GM19043 (cell line): ENCODE results near the gene RNF133.
"Not testable (repeated sequence)": the region's sequence is repeated elsewhere in the genome, so short reads cannot be mapped to it uniquely, and the experiment has no call there.

ENCODE experiments used
- ATAC-seq: cut with Tn5 transposase; IDR thresholded peaks from one replicate; pipeline ENCODE4 v1.9.1; 2021; ENCODE audit warnings: low read depth; ENCODE audit not compliant: unreplicated experiment

Gene RNF133

DNA sequence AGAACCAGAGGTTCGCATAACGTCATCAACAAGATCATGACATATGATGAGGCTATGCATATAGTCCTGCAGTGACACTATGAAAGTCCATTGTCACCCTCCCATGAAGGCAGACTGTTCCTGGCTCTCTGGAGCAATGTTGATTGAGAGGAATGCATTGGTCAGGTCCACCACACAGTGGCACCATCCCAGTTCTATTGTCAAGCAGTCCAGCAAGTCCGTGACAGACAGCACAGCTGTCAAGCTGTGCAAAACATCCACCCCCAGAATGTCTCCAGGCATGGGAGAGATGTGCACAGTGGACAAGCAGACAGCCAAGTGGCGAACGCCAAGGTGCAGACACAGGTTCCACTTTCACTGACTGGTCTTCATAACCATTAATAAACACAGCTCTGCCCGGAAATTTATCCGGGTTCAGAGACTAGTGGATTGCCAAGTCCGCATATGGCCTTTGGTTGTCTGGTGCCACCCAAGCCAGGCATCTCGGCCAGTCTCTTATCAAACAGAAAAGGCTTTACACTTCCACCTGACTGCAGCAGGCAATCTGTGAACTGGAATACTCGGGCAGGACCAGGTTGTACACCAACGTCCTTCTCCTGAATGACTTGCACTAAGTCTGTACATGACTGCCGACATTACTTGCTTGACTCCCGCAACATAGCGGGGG lies 7.2 kb downstream of the RNF133 start:
- ATAC-seq, result no peak

GRCh38 chr7:122689346-122690109 lies 9.4 kb downstream of the RNF133 start:
- no peak for ATAC-seq

DNA sequence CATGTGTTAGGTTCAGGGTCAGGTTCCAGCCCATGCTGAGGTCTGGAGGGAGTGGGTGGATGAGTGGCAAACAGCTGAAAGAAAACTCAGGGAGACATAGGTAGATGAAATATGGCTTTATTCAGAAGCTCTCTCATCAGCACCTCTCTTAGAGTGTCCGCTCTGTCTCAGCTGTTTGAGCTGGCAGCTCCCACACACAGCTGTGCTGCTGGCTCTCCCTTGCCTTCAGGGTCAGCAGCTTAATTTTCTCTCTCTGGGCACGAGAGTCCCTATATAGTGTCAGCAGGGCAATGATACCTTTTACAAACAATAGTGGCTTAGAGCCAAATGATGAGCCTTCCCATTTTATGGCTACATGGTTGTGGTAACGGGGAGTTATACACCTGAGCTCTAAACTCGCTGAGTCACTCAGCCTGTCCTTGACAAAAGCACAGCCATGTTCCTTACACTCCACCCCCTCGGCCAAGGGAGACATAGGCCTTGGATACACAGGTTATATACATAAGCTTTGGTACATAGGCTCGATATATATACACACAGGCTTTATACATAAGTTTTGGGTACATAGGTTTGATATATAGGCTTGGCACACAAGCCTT lies 10.4 kb downstream of the RNF133 start:
- no peak for ATAC-seq

DNA sequence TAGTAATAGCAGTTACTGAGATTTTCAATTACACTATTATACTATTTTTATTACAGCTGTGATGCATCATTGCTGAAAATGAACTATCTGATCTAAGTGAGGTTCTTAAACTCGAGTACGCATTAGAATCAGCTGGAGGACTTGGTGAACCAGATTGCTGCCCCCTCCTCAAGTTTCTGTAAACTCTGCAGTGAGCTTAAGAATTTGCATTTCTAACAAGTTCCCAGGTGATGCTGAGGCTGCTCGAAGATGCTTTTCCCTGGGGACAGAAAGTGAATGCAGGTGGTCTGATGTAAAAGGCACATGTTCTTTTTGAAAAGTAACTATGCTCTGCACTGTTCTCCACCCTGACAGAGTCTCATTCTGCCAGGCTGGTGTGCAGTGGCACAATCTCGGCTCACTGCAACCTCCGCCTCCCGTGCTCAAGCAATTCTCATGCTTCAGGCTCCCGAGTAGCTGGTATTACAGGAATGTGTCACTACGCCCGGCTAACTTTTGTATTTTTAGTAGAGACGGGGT lies 12.5 kb downstream of the RNF133 start:
- no peak for ATAC-seq

- ATAC-seq, result no peak
These were observed 14.4 kb downstream of the RNF133 start for GRCh38 chr7:122684504-122684903.

DNA sequence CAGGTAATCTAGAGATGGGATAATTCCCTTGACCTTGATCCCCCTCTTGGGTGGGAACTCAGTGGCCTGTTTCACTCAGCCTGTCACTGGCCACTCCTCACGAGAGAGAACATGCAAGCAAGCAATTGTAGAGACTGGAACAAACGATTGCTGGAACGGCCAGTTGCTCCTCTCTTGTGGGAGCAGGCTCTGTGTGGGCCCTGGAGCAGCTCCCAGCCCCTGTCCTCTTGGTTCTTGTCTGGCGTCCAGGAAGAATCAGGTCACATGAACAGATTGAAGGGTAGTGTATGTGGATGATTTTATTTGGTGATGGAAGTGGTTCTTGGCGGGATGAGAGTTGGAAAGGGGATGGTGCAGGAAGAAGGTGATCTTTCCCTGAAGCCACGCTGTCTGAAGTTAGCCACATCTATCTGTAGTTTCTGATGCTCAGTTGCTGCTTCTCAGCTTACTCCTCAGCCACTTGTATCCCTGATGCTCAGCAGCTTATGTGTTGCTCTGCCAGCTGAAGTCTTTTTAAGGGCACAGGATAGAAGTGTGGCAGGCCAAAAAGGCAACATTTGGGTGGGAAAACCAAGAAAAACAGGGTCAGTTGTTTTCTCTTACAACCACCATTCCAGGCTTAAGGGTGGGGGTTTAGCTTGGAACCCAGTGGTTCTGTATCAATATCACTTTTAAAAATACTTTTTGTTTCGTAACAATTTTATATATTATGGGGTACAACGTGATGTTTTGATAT lies 15.9 kb downstream of the RNF133 start:
- no peak for ATAC-seq

- not testable (repeated sequence) for ATAC-seq
These were observed 17.7 kb downstream of the RNF133 start for GRCh38 chr7:122681186-122681585.

DNA sequence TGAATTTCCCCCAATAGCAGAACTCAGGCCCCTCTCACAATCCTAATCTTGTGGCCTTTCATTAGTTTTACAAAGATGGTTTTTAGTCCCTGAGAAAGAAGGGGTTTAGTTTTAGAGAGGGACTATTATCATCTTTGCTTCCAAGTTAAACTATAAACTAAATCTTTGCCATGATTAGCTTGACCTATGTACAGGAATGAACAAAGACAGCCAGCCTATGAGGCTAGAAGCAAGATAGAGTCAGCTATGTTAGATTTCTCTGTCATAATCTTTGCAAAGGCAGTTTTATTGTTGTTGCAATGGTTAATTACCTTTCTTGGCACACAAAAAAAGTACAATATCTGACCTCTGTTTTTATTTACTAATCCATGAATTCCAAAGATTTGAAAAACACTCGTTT lies 19.1 kb downstream of the RNF133 start:
- ATAC-seq, result no peak

DNA sequence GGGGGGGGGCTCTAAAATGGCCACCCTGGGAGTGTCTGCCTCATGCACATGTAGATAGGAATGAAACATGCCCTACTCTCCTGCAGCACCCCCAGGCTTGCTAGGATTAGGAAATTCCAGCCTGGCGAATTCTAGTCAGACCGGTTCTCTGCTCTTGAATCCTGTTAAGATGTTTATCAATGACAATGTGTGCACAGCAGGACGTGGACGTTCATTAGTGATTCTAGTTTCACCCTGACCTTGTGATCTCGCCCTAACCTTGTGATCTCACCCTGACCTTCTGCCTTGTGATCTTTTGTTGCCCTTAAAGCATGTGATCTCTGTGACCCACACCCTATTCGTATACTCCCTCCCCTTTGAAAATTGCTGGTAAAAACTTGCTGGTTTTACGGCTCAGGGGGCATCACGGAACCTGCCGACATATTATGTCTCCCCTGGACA lies 19.6 kb downstream of the RNF133 start:
- not testable (repeated sequence) for ATAC-seq

- ATAC-seq, result no peak
These were observed 21.8 kb downstream of the RNF133 start for GRCh38 chr7:122677149-122677548.

DNA sequence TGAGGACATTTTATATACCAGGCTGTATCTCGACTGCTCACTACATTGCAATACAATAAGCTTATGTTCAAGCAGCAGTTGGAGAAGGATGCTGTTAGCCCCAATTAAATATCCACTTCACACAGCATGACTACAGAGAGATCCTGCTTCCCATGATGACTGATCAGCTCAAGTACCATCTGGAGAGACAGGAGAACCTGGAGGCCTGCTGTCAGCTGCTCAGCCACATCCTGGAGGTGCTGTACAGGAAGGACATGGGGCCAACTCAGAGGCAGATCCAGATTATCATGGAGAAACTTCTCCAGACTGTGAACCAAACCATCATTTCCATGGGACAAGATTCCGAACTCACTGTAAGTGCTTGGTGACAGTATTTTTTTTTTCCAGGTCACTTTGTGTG lies 22.5 kb downstream of the RNF133 start:
- ATAC-seq, result no peak

DNA sequence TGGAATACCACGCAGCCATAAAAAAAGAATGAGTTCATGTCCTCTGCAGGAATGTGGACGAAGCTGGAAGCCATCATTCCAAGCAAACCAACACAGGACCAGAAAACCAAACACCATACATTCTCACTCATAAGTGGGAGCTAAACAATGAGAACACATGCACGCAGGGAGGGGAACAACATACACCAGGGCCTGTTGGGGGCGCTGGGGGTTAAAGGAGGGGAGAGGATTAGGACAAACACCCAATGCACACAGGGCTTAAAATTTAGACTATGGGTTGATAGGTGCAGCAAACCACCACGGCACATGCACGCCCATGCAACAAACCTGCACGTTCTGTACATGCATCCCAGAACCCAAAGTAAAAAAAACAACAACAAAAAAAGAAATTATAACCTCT lies 23.3 kb downstream of the RNF133 start:
- no peak for ATAC-seq

DNA sequence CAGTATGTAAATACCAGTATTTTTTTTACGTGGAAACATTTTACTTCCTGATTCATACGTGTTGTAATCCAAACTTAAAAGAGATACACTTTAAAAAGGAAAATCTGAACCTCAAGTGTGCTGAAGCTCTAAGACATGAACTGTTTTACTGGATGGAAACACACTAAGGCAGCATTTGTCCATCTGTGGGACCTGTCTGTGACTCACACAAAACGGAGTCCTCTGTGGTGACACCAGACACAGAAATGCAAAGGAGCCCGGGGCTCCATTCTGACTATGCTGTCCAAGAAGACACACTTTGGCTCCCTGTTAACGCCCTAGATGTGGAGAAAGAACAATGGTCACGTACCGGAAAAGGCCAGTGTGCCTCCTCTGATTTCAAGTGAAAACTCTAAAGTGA lies 23.9 kb downstream of the RNF133 start:
- no peak for ATAC-seq

DNA sequence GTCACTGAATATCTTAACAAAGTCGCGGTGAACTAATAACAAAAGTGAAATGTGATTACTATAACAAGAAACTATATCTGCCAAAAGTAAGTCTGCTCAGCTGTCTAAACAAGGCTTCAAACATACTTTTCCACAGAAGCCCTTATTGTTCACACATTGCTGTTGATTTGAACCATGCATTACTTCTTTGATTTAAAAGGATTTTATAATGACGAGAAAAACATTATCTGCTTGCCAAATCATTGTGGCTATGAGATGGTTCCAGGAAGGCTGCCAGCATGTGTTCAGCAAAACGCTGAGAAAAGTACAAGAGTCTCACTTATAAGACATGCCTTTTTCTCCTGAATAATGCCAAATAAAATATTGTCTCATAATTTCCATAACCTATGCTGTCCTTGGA lies 24.4 kb downstream of the RNF133 start:
- ATAC-seq, result no peak

DNA sequence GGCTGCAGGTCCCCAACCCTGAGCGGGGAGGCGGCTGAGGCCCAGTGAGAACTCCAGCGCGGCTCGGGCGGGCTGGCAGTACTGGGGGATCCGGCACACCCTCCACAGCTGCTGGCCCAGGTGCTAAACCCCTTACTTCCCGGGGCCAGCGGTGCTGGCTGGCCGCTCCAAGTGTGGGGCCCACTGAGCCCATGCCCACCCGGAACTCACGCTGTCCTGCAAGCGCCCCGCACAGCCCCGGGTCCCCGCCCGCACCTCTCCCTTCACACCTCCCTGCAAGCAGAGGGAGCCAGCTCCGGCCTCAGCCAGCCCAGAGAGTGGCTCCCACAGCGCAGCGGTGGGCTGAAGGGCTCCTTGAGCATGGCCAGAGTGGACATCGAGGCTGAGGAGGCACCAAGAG lies 25.0 kb downstream of the RNF133 start:
- no peak for ATAC-seq

GRCh38 chr7:122672536-122672935 lies 26.4 kb downstream of the RNF133 start:
- ATAC-seq, result no peak

DNA sequence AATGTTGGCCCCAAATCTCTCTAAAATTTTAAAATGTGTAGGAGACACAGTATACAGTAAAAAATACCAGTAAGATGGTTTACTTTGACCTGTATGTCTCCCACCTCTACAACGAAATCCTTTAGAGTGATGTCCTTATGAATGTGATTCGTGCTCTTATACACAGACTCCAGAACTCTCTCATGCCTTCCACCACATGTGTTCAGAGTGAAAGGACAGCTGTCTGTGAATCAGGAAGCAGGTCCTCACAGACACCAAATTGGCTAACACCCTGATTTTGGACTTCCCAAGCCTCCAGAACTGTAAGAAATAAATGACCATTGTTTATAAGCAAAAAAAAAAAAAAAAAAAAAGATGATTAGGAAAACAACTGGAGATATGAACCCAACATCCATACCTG lies 35.2 kb downstream of the RNF133 start:
- ATAC-seq, result no peak

- ATAC-seq, result no peak
These were observed 40.1 kb downstream of the RNF133 start for GRCh38 chr7:122658856-122659255.

- no peak for ATAC-seq
These were observed 45.2 kb downstream of the RNF133 start for GRCh38 chr7:122653685-122654084.

DNA sequence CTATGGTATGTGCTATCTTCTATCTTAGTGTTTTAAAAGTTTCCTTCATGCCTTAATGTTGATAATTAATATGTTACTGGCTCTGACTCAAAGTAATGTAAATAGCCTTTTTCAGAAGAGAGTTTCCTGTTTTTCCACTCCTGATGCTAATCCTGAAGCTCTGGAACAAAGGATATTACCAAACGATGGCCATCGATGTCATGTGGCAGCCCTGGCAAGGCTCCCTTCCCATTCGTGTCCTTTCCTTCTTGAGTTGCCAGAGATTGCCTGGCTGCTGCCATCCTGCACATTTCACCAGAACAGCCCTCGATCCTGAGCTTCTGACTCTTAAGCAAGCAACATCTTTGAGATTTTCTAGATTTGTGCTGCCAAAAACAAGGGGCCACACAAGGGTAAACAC lies 46.0 kb downstream of the RNF133 start:
- no peak for ATAC-seq

GRCh38 chr7:122651451-122651850 lies 47.5 kb downstream of the RNF133 start:
- ATAC-seq, result no peak
